ENCODE data around the gene SLC4A5.

The SLC4A5 gene

DNA sequence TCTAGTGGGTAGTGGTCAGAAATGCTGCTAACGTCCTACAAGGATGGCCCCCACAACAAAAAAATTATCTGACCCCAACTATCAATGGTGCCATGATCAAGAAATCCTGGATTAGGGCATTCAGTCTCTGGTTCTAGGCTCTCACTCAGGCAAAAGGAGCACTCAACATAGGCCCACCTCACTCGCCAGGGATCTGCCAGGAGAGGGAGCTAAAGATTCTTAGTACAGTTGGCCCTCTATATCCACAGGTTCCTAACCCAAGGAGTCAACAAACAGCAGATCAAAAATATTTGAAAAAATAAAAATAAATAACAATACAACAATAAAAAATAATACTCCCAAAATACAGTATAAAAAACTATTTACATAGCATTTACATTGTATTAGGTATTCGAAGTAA, 10.0 kb downstream of the SLC4A5 start:
- no peak for TF ChIP-seq ZBTB7A (IDR thresholded peaks at IDR 0.05; ENCODE audit: low read depth)
- TF ChIP-seq RAD21 (IDR thresholded peaks at IDR 0.05; ENCODE audit: low read depth) = peak; percentile 55

DNA sequence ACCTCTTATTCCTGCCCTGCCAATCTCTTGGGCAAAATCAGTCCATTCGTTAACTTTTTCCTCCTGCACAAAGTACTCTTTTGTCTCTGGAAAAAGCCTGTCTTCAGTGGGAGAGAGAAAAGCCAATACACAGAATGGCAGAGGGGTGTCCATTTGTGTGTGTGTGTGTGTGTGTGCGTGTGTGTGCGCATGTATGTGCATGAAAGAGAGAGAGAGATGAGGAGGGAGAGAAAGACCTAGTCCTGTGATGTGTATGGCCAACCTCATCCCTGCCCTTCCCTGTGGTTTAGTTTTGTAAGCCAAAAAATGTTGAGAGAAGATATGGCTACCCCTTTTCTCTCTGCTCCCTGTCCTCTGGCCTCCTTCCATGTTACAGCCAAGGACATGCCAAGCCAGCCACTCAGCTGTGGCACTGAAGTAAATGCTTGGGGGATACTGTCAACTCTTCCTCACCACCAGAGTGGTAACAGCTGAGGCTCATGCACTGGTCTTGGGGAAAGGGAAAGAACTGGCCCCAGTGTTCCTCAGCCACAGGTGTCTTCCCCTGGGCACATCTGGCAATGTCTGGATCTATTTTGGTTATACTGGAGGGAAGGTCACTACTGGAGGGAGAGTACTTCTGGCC, 10.6 kb downstream of the SLC4A5 start:
- TF ChIP-seq CREB1 (IDR thresholded peaks at IDR 0.05; ENCODE audit: low read depth) = no peak
- TF ChIP-seq CEBPB (IDR thresholded peaks at IDR 0.05) = no peak
- no peak for TF ChIP-seq TEAD4 (IDR thresholded peaks at IDR 0.05)
- TF ChIP-seq TCF12 (IDR thresholded peaks at IDR 0.05; ENCODE audit: low read depth) = no peak
- TF ChIP-seq, protein P1, sequence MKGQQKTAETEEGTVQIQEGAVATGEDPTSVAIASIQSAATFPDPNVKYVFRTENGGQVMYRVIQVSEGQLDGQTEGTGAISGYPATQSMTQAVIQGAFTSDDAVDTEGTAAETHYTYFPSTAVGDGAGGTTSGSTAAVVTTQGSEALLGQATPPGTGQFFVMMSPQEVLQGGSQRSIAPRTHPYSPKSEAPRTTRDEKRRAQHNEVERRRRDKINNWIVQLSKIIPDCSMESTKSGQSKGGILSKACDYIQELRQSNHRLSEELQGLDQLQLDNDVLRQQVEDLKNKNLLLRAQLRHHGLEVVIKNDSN (IDR thresholded peaks at IDR 0.05) = no peak
- no peak for TF ChIP-seq YY1 (IDR thresholded peaks at IDR 0.05; ENCODE audit: low read depth)
- TF ChIP-seq TAF1 (IDR thresholded peaks at IDR 0.05; ENCODE audit: low read depth) = no peak
- TF ChIP-seq ZBTB7A (IDR thresholded peaks at IDR 0.05; ENCODE audit: low read depth) = no peak
- TF ChIP-seq RAD21 (IDR thresholded peaks at IDR 0.05; ENCODE audit: low read depth) = no peak
- no peak for TF ChIP-seq NFIC (IDR thresholded peaks at IDR 0.05)
- no peak for TF ChIP-seq EP300 (IDR thresholded peaks at IDR 0.05; ENCODE audit: borderline replicate concordance)
- TF ChIP-seq, protein P2, sequence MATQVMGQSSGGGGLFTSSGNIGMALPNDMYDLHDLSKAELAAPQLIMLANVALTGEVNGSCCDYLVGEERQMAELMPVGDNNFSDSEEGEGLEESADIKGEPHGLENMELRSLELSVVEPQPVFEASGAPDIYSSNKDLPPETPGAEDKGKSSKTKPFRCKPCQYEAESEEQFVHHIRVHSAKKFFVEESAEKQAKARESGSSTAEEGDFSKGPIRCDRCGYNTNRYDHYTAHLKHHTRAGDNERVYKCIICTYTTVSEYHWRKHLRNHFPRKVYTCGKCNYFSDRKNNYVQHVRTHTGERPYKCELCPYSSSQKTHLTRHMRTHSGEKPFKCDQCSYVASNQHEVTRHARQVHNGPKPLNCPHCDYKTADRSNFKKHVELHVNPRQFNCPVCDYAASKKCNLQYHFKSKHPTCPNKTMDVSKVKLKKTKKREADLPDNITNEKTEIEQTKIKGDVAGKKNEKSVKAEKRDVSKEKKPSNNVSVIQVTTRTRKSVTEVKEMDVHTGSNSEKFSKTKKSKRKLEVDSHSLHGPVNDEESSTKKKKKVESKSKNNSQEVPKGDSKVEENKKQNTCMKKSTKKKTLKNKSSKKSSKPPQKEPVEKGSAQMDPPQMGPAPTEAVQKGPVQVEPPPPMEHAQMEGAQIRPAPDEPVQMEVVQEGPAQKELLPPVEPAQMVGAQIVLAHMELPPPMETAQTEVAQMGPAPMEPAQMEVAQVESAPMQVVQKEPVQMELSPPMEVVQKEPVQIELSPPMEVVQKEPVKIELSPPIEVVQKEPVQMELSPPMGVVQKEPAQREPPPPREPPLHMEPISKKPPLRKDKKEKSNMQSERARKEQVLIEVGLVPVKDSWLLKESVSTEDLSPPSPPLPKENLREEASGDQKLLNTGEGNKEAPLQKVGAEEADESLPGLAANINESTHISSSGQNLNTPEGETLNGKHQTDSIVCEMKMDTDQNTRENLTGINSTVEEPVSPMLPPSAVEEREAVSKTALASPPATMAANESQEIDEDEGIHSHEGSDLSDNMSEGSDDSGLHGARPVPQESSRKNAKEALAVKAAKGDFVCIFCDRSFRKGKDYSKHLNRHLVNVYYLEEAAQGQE (IDR thresholded peaks at IDR 0.05; ENCODE audit: low read depth) = no peak

DNA sequence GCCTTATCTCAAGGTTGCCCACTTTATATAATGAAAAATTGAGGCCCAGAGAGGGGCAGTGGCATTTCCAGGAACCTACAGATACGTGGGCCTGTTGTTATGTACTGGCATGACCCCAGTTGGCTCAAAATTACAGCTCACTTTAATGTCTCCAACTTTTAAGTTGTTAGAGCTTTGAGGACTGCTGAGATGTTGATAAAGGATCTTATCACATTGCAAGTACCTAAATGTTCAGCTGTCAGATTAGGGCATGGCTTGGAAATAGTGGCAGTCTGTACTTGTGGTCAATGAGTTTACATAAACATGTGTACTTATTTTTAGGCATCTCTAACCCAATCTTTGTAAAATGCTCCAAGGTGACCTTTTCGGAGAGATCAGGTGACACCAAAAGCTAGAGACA, 14.6 kb downstream of the SLC4A5 start:
- TF ChIP-seq EP300 (IDR thresholded peaks at IDR 0.05; ENCODE audit: borderline replicate concordance) = no peak
- no peak for TF ChIP-seq TCF12 (IDR thresholded peaks at IDR 0.05; ENCODE audit: low read depth)
- no peak for TF ChIP-seq ZBTB7A (IDR thresholded peaks at IDR 0.05; ENCODE audit: low read depth)

DNA sequence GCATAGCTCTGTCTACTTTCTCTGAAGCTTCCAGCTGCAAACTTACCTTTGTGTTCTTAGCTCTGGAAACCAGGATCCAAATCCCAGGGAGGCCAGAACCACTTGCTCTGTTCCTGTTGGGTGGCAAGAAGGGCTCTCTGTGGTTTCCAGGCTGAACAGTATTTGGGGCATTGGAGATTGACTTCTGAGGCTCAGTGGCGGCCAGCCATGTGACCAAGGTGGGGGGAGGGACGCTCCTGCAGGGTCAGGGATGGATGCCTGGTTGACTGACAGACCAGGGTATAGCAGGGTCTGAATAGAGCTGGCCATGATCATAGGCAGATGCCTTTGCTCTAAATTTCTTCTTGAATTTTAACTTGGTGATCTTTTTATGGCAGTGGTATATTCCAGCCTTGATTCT, 15.1 kb downstream of the SLC4A5 start:
- TF ChIP-seq TCF12 (IDR thresholded peaks at IDR 0.05; ENCODE audit: low read depth) (no peak), RAD21 (IDR thresholded peaks at IDR 0.05; ENCODE audit: low read depth) (no peak), YY1 (IDR thresholded peaks at IDR 0.05; ENCODE audit: low read depth) (no peak), EP300 (IDR thresholded peaks at IDR 0.05; ENCODE audit: borderline replicate concordance) (no peak), EGR1 (IDR thresholded peaks at IDR 0.05) (no peak)
- TF ChIP-seq, protein P2 (IDR thresholded peaks at IDR 0.05; ENCODE audit: low read depth) = no peak

DNA sequence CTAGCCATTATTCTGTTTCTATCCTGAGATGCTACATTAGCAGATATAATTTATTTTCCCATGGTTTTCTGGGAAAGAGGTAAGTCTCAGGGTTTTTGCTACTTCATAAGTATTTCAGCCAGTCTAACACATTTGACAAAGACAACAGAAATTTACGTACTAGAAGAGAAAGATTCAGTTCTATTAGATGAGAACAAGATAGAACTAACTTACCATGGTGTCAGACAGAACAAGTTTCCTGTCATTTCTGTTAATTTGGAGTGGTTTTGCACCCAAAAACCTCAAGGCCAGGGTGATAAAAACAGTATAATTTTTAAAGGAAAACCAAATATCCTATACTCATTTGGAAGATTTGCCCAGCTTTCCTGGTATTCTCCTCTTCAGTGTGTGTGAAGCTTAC, 15.6 kb downstream of the SLC4A5 start:
- TF ChIP-seq, protein P2 (IDR thresholded peaks at IDR 0.05; ENCODE audit: low read depth) = no peak
- TF ChIP-seq FOXM1 (IDR thresholded peaks at IDR 0.05; ENCODE audit: borderline replicate concordance, low read depth) (no peak), YY1 (IDR thresholded peaks at IDR 0.05; ENCODE audit: low read depth) (no peak), EP300 (IDR thresholded peaks at IDR 0.05; ENCODE audit: borderline replicate concordance) (no peak), RAD21 (IDR thresholded peaks at IDR 0.05; ENCODE audit: low read depth) (no peak)
- TF ChIP-seq, protein P1 (IDR thresholded peaks at IDR 0.05) = no peak

DNA sequence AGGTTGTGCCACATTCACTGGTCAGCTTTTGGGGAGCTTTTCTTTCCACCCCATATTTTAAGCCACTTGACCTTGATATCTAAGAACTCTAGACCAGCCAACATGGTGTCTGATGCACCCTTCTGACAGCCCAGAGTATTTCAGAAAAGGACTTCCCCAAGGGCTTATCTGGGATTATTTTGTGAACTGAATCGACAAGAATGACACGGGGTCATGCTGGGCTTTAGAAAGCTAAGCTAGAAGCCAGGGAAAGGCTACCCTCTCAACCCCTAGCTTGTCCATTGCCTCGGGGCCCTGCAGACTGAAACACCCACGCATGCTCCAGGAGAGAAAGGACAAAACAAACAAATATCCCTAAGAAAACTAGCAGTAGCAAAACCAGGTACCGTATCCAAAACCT, 16.0 kb downstream of the SLC4A5 start:
- TF ChIP-seq, protein P3, sequence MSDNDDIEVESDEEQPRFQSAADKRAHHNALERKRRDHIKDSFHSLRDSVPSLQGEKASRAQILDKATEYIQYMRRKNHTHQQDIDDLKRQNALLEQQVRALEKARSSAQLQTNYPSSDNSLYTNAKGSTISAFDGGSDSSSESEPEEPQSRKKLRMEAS (IDR thresholded peaks at IDR 0.05) = no peak
- TF ChIP-seq TAF1 (IDR thresholded peaks at IDR 0.05; ENCODE audit: low read depth) = no peak
- no peak for TF ChIP-seq CREB1 (IDR thresholded peaks at IDR 0.05; ENCODE audit: low read depth)
- TF ChIP-seq, protein P1 (IDR thresholded peaks at IDR 0.05) = no peak
- TF ChIP-seq FOXM1 (IDR thresholded peaks at IDR 0.05; ENCODE audit: borderline replicate concordance, low read depth) = no peak
- no peak for TF ChIP-seq RAD21 (IDR thresholded peaks at IDR 0.05; ENCODE audit: low read depth)
- TF ChIP-seq EGR1 (IDR thresholded peaks at IDR 0.05) = no peak
- TF ChIP-seq EP300 (IDR thresholded peaks at IDR 0.05; ENCODE audit: borderline replicate concordance) = no peak
- no peak for TF ChIP-seq TCF12 (IDR thresholded peaks at IDR 0.05; ENCODE audit: low read depth)
- TF ChIP-seq, protein P2 (IDR thresholded peaks at IDR 0.05; ENCODE audit: low read depth) = no peak
- no peak for TF ChIP-seq TEAD4 (IDR thresholded peaks at IDR 0.05)
- no peak for TF ChIP-seq ZBTB7A (IDR thresholded peaks at IDR 0.05; ENCODE audit: low read depth)
- TF ChIP-seq CEBPB (IDR thresholded peaks at IDR 0.05) = no peak
- no peak for TF ChIP-seq NFIC (IDR thresholded peaks at IDR 0.05)
- no peak for TF ChIP-seq YY1 (IDR thresholded peaks at IDR 0.05; ENCODE audit: low read depth)
